Fibroblast of mammary gland (primary cell): ENCODE results near the gene DSCAM.

Experiments
- DNase-seq: peaks from one replicate; pipeline ENCODE4 v3.0.0-alpha.2; 2010; ENCODE audit warnings: low read depth
- H3K4me3 ChIP-seq: 2 replicates; pipeline ENCODE4 v1.5.1; 2011; ENCODE audit warnings: low read depth, mild to moderate bottlenecking, low read length, moderate library complexity; ENCODE audit not compliant: control insufficient read depth
- CTCF ChIP-seq: conservative IDR thresholded peaks from 2 replicates; pipeline ENCODE4 v1.5.1; 2011; ENCODE audit warnings: low read depth, low read length, inconsistent platforms; ENCODE audit not compliant: control insufficient read depth, insufficient read depth

DSCAM gene

GRCh38 chr21:40684726-40685125 is 162.2 kb downstream of the DSCAM start:
- no peak overlapping the region for H3K4me3 ChIP-seq
- no peak for TF ChIP-seq CTCF
- no peak for DNase-seq

- H3K4me3 ChIP-seq = no peak overlapping the region
- no peak for DNase-seq
- TF ChIP-seq CTCF = no peak
Measured at GRCh38 chr21:40683349-40683748, 163.6 kb downstream of the DSCAM start.

GRCh38 chr21:40681164-40681859 is 165.6 kb downstream of the DSCAM start:
- no peak overlapping the region for H3K4me3 ChIP-seq
- DNase-seq = no peak
- TF ChIP-seq CTCF = no peak

- no peak for TF ChIP-seq CTCF
- no peak for DNase-seq
- H3K4me3 ChIP-seq = no peak overlapping the region
Measured at GRCh38 chr21:40680311-40680710, 166.6 kb downstream of the DSCAM start.

GRCh38 chr21:40678681-40679284 is 168.2 kb downstream of the DSCAM start:
- no peak overlapping the region for H3K4me3 ChIP-seq
- DNase-seq = no peak
- TF ChIP-seq CTCF = no peak

GRCh38 chr21:40675017-40675416 is 171.9 kb downstream of the DSCAM start:
- TF ChIP-seq CTCF = no peak
- no peak for DNase-seq
- H3K4me3 ChIP-seq = no peak overlapping the region
